Activated CD4-positive, alpha-beta T cell treated with anti-CD3 and anti-CD28 coated beads, Interleukin-2, amount 10 ng/mL, durations not matched to agents 7 days and 5 days (primary cell): ENCODE results near the gene MAP3K20. TPM values are rescaled to one million over a fixed set of nuclear protein-coding genes. Genes with fewer than 3 reads are reported as not detected.
"Not testable (repeated sequence)": the region's sequence is repeated elsewhere in the genome, so short reads cannot be mapped to it uniquely, and the experiment has no call there.

Experiments used
- CTCF ChIA-PET: fragments of 350-600 bp; sonication (Branson Sonifier 250); formaldehyde crosslinking; loops from one replicate; lab custom pipeline; 2021; ENCODE audit warnings: antibody characterized with exemption; lab: Charles Lee
- POLR2A ChIA-PET: fragments of 350-600 bp; sonication (Branson Sonifier 250); formaldehyde crosslinking; loops from one replicate; lab custom pipeline; 2021; ENCODE audit warnings: antibody characterized with exemption; lab: Charles Lee
- DNase-seq: peaks from one replicate; pipeline ENCODE4 v3.0.0-alpha.2; 2020
- H3K27ac Mint-ChIP-seq: one replicate; pipeline ENCODE4 v1.8.0; 2021; ENCODE audit warnings: mild to moderate bottlenecking, moderate library complexity, mixed read lengths
- H3K27me3 Mint-ChIP-seq: one replicate; pipeline ENCODE4 v1.8.0; 2021; ENCODE audit warnings: mixed read lengths
- H3K36me3 Mint-ChIP-seq: one replicate; pipeline ENCODE4 v1.8.0; 2021; ENCODE audit warnings: low read depth, mixed read lengths
- H3K4me1 Mint-ChIP-seq: one replicate; pipeline ENCODE4 v1.8.0; 2021; ENCODE audit warnings: mixed read lengths
- H3K4me3 Mint-ChIP-seq: one replicate; pipeline ENCODE4 v1.8.0; 2021; ENCODE audit warnings: mild to moderate bottlenecking, moderate library complexity, mixed read lengths
- H3K9me3 Mint-ChIP-seq: one replicate; pipeline ENCODE4 v1.8.0; 2021; ENCODE audit warnings: mixed read lengths
- total RNA-seq, 2 experiments: library from RNA; stranded (reverse); gene quantifications; one replicate each; pipeline ENCODE4 v1.2.3, GENCODE V29; 2021

MAP3K20 gene
- total RNA-seq, 2 experiments from 2014 or later, result 14.5 to 15.1 TPM

GRCh38 chr2:173148520-173148919 is 72.9 kb downstream of the MAP3K20 start:
- Mint-ChIP-seq H3K4me1 (peaks cover 33% of the 10 kb centered on the region), H3K9me3 (peaks cover 4% of the 10 kb centered on the region), H3K27ac (no peak overlapping the region), H3K4me3 (no peak overlapping the region), H3K36me3 (peaks cover 2% of the 10 kb centered on the region), H3K27me3 (peaks cover 2% of the 10 kb centered on the region)
- DNase-seq, result no peak
- ChIA-PET POLR2A (no interaction called here), CTCF (no interaction called here)

- peaks cover 4% of the 10 kb centered on the region for H3K9me3 Mint-ChIP-seq
- peaks cover 2% of the 10 kb centered on the region for H3K27me3 Mint-ChIP-seq
- CTCF ChIA-PET, result interaction anchor here (1.3 kb wide), 1 partner anchor 17 kb away, joined by 3 read pairs; no protein-coding TSS in a partner anchor
- H3K36me3 Mint-ChIP-seq, result peaks cover 4% of the 10 kb centered on the region
- H3K27ac Mint-ChIP-seq, result peak overlapping the region; percentile 67
- peaks cover 33% of the 10 kb centered on the region for H3K4me1 Mint-ChIP-seq
- no peak overlapping the region for H3K4me3 Mint-ChIP-seq
- DNase-seq, result peak; percentile 54
- POLR2A ChIA-PET, result no interaction called here
Observed at GRCh38 chr2:173149491-173149890, 73.8 kb downstream of the MAP3K20 start.

- H3K4me1 Mint-ChIP-seq, result peaks cover 31% of the 10 kb centered on the region
- ChIA-PET CTCF (interaction anchor here (1.3 to 1.4 kb wide), 2 partner anchors 14 to 18 kb away, joined by 3 read pairs; no protein-coding TSS in a partner anchor), POLR2A (no interaction called here)
- peak overlapping the region; percentile 67 for H3K27ac Mint-ChIP-seq
- no peak overlapping the region for H3K4me3 Mint-ChIP-seq
- DNase-seq, result no peak
- H3K27me3 Mint-ChIP-seq, result peaks cover 6% of the 10 kb centered on the region
- H3K9me3 Mint-ChIP-seq, result peaks cover 4% of the 10 kb centered on the region
- H3K36me3 Mint-ChIP-seq, result peaks cover 8% of the 10 kb centered on the region
Observed at GRCh38 chr2:173150087-173150486, 74.4 kb downstream of the MAP3K20 start.

GRCh38 chr2:173150963-173151362 is 75.3 kb downstream of the MAP3K20 start:
- peaks cover 8% of the 10 kb centered on the region for H3K36me3 Mint-ChIP-seq
- DNase-seq, result no peak
- peaks cover 4% of the 10 kb centered on the region for H3K27me3 Mint-ChIP-seq
- POLR2A ChIA-PET, result no interaction called here
- CTCF ChIA-PET, result interaction anchor here (0.5 to 1.4 kb wide), 4 partner anchors 14 to 19 kb away, joined by 3 read pairs; no protein-coding TSS in a partner anchor
- H3K27ac Mint-ChIP-seq, result no peak overlapping the region
- H3K9me3 Mint-ChIP-seq, result peaks cover 7% of the 10 kb centered on the region
- H3K4me3 Mint-ChIP-seq, result no peak overlapping the region
- H3K4me1 Mint-ChIP-seq, result peaks cover 29% of the 10 kb centered on the region

- Mint-ChIP-seq H3K9me3 (peaks cover 11% of the 10 kb centered on the region), H3K36me3 (peaks cover 12% of the 10 kb centered on the region), H3K27me3 (peaks cover 4% of the 10 kb centered on the region), H3K4me3 (no peak overlapping the region), H3K27ac (no peak overlapping the region), H3K4me1 (peaks cover 29% of the 10 kb centered on the region)
- DNase-seq, result no peak
- CTCF ChIA-PET, result interaction anchor here (0.5 to 0.8 kb wide), 2 partner anchors 18 to 20 kb away, joined by 3 read pairs; no protein-coding TSS in a partner anchor
- POLR2A ChIA-PET, result interaction anchor here (0.7 to 1.2 kb wide), 2 partner anchors 19 to 1126 kb away, joined by 3 to 4 read pairs; no protein-coding TSS in a partner anchor
Observed at GRCh38 chr2:173151671-173152401, 76.2 kb downstream of the MAP3K20 start.

- Mint-ChIP-seq H3K36me3 (peaks cover 12% of the 10 kb centered on the region), H3K27ac (no peak overlapping the region), H3K9me3 (peaks cover 11% of the 10 kb centered on the region), H3K4me1 (peaks cover 29% of the 10 kb centered on the region), H3K27me3 (peaks cover 4% of the 10 kb centered on the region), H3K4me3 (no peak overlapping the region)
- no peak for DNase-seq
- ChIA-PET CTCF (no interaction called here), POLR2A (no interaction called here)
Observed at GRCh38 chr2:173153301-173153885, 77.7 kb downstream of the MAP3K20 start.

GRCh38 chr2:173157676-173158293 is 82.1 kb downstream of the MAP3K20 start:
- Mint-ChIP-seq H3K4me1 (no peaks in the 10 kb centered on the region), H3K9me3 (peaks cover 7% of the 10 kb centered on the region), H3K4me3 (no peak overlapping the region), H3K27me3 (peaks cover 6% of the 10 kb centered on the region), H3K36me3 (peaks cover 11% of the 10 kb centered on the region), H3K27ac (no peak overlapping the region)
- POLR2A ChIA-PET, result no interaction called here
- CTCF ChIA-PET, result interaction anchor here (0.7 to 1.0 kb wide), 2 partner anchors 131 to 588 kb away, joined by 3 to 4 read pairs; no protein-coding TSS in a partner anchor
- DNase-seq, result no peak

- H3K27ac Mint-ChIP-seq, result no peak overlapping the region
- H3K27me3 Mint-ChIP-seq, result peaks cover 4% of the 10 kb centered on the region
- peaks cover 6% of the 10 kb centered on the region for H3K36me3 Mint-ChIP-seq
- ChIA-PET POLR2A (no interaction called here), CTCF (no interaction called here)
- no peak for DNase-seq
- H3K4me3 Mint-ChIP-seq, result no peak overlapping the region
- peaks cover 11% of the 10 kb centered on the region for H3K9me3 Mint-ChIP-seq
- H3K4me1 Mint-ChIP-seq, result no peaks in the 10 kb centered on the region
Observed at GRCh38 chr2:173159791-173160463, 84.3 kb downstream of the MAP3K20 start.

- H3K27ac Mint-ChIP-seq, result no peak overlapping the region
- no peaks in the 10 kb centered on the region for H3K4me1 Mint-ChIP-seq
- ChIA-PET CTCF (no interaction called here), POLR2A (no interaction called here)
- no peak for DNase-seq
- no peak overlapping the region for H3K4me3 Mint-ChIP-seq
- peaks cover 11% of the 10 kb centered on the region for H3K9me3 Mint-ChIP-seq
- H3K36me3 Mint-ChIP-seq, result peaks cover 4% of the 10 kb centered on the region
- H3K27me3 Mint-ChIP-seq, result peaks cover 3% of the 10 kb centered on the region
Observed at GRCh38 chr2:173160618-173161017, 85.0 kb downstream of the MAP3K20 start.

GRCh38 chr2:173161040-173161439 is 85.4 kb downstream of the MAP3K20 start:
- POLR2A ChIA-PET, result no interaction called here
- H3K9me3 Mint-ChIP-seq, result peaks cover 7% of the 10 kb centered on the region

GRCh38 chr2:173161507-173161906 is 85.9 kb downstream of the MAP3K20 start:
- Mint-ChIP-seq H3K27ac (no peak overlapping the region), H3K9me3 (peaks cover 4% of the 10 kb centered on the region), H3K36me3 (no peaks in the 10 kb centered on the region), H3K4me1 (no peaks in the 10 kb centered on the region), H3K27me3 (peaks cover 3% of the 10 kb centered on the region), H3K4me3 (no peak overlapping the region)
- no peak for DNase-seq
- POLR2A ChIA-PET, result no interaction called here
- CTCF ChIA-PET, result no interaction called here

More at GRCh38 chr2:173161040-173161439, 85.4 kb downstream of the MAP3K20 start:
- H3K36me3 Mint-ChIP-seq, result peaks cover 4% of the 10 kb centered on the region
- no peak overlapping the region for H3K4me3 Mint-ChIP-seq
- peaks cover 3% of the 10 kb centered on the region for H3K27me3 Mint-ChIP-seq
- DNase-seq, result no peak
- CTCF ChIA-PET, result no interaction called here
- no peak overlapping the region for H3K27ac Mint-ChIP-seq
- no peaks in the 10 kb centered on the region for H3K4me1 Mint-ChIP-seq

- H3K4me3 Mint-ChIP-seq, H3K4me1 Mint-ChIP-seq, POLR2A ChIA-PET, H3K27me3 Mint-ChIP-seq, CTCF ChIA-PET, H3K9me3 Mint-ChIP-seq, DNase-seq, H3K36me3 Mint-ChIP-seq, H3K27ac Mint-ChIP-seq: not testable (repeated sequence)
Observed at GRCh38 chr2:173163357-173163756, 87.7 kb downstream of the MAP3K20 start.
